ENCODE measurements around the gene SERF2. TPM values are rescaled to one million over a fixed set of nuclear protein-coding genes. Genes with fewer than 3 reads are reported as not detected.

Gene SERF2
- total and polyA plus RNA-seq, 2 of the 13 experiments (the other 11 are each of a cell fraction or from before 2014, with no cell fraction given), result 811 to 1,257 TPM

GRCh38 chr15:43824302-43825246 lies 32.5 kb downstream of the SERF2 start, which contains the start of gene MFAP1 (continued):
- TF ChIP-seq, protein P1, sequence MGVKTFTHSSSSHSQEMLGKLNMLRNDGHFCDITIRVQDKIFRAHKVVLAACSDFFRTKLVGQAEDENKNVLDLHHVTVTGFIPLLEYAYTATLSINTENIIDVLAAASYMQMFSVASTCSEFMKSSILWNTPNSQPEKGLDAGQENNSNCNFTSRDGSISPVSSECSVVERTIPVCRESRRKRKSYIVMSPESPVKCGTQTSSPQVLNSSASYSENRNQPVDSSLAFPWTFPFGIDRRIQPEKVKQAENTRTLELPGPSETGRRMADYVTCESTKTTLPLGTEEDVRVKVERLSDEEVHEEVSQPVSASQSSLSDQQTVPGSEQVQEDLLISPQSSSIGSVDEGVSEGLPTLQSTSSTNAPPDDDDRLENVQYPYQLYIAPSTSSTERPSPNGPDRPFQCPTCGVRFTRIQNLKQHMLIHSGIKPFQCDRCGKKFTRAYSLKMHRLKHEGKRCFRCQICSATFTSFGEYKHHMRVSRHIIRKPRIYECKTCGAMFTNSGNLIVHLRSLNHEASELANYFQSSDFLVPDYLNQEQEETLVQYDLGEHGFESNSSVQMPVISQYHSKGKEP (CRISPR knock-in tag; IDR thresholded peaks at IDR 0.05), result no peak
- TF ChIP-seq GMEB2 (CRISPR knock-in tag; IDR thresholded peaks at IDR 0.05; ENCODE audit: low read depth) (peak; percentile 72), ZNF326 (CRISPR knock-in tag; IDR thresholded peaks at IDR 0.05; ENCODE audit: borderline replicate concordance) (no peak), ZXDC (CRISPR knock-in tag; IDR thresholded peaks at IDR 0.05) (0 out of 2 replicates have a peak, but pooled peaks have one; percentile 46), ZFP36L2 (CRISPR knock-in tag; IDR thresholded peaks at IDR 0.05) (no peak), JDP2 (CRISPR knock-in tag; IDR thresholded peaks at IDR 0.05; ENCODE audit: borderline replicate concordance) (no peak), ZNF138 (CRISPR knock-in tag; IDR thresholded peaks at IDR 0.05; ENCODE audit: low read depth) (no peak), THYN1 (CRISPR knock-in tag; IDR thresholded peaks at IDR 0.05; ENCODE audit: borderline replicate concordance, low read depth) (no peak), ZNF101 (CRISPR knock-in tag; IDR thresholded peaks at IDR 0.05; ENCODE audit: borderline replicate concordance, low read depth) (no peak), POLR2AphosphoS2 (IDR thresholded peaks at IDR 0.05; ENCODE audit: low read depth, low read length) (no peak), SALL1 (CRISPR knock-in tag; IDR thresholded peaks at IDR 0.05) (peak; percentile 75), HNRNPH1 (optimal IDR thresholded peaks at IDR 0.05; ENCODE audit: low read depth, low read length) (no peak)
- TF ChIP-seq, protein P2, sequence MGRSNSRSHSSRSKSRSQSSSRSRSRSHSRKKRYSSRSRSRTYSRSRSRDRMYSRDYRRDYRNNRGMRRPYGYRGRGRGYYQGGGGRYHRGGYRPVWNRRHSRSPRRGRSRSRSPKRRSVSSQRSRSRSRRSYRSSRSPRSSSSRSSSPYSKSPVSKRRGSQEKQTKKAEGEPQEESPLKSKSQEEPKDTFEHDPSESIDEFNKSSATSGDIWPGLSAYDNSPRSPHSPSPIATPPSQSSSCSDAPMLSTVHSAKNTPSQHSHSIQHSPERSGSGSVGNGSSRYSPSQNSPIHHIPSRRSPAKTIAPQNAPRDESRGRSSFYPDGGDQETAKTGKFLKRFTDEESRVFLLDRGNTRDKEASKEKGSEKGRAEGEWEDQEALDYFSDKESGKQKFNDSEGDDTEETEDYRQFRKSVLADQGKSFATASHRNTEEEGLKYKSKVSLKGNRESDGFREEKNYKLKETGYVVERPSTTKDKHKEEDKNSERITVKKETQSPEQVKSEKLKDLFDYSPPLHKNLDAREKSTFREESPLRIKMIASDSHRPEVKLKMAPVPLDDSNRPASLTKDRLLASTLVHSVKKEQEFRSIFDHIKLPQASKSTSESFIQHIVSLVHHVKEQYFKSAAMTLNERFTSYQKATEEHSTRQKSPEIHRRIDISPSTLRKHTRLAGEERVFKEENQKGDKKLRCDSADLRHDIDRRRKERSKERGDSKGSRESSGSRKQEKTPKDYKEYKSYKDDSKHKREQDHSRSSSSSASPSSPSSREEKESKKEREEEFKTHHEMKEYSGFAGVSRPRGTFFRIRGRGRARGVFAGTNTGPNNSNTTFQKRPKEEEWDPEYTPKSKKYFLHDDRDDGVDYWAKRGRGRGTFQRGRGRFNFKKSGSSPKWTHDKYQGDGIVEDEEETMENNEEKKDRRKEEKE (IDR thresholded peaks at IDR 0.05), result no peak
- TF ChIP-seq, protein P3, sequence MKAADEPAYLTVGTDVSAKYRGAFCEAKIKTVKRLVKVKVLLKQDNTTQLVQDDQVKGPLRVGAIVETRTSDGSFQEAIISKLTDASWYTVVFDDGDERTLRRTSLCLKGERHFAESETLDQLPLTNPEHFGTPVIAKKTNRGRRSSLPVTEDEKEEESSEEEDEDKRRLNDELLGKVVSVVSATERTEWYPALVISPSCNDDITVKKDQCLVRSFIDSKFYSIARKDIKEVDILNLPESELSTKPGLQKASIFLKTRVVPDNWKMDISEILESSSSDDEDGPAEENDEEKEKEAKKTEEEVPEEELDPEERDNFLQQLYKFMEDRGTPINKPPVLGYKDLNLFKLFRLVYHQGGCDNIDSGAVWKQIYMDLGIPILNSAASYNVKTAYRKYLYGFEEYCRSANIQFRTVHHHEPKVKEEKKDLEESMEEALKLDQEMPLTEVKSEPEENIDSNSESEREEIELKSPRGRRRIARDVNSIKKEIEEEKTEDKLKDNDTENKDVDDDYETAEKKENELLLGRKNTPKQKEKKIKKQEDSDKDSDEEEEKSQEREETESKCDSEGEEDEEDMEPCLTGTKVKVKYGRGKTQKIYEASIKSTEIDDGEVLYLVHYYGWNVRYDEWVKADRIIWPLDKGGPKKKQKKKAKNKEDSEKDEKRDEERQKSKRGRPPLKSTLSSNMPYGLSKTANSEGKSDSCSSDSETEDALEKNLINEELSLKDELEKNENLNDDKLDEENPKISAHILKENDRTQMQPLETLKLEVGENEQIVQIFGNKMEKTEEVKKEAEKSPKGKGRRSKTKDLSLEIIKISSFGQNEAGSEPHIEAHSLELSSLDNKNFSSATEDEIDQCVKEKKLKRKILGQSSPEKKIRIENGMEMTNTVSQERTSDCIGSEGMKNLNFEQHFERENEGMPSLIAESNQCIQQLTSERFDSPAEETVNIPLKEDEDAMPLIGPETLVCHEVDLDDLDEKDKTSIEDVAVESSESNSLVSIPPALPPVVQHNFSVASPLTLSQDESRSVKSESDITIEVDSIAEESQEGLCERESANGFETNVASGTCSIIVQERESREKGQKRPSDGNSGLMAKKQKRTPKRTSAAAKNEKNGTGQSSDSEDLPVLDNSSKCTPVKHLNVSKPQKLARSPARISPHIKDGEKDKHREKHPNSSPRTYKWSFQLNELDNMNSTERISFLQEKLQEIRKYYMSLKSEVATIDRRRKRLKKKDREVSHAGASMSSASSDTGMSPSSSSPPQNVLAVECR (CRISPR knock-in tag; IDR thresholded peaks at IDR 0.05; ENCODE audit: borderline replicate concordance), result peak; percentile 87; the same call in 1 of the 2 replicates

All from HepG2 (cell line).